Measurements from ENCODE around the gene GGCX. TPM values are rescaled to one million over a fixed set of nuclear protein-coding genes. Genes with fewer than 3 reads are reported as not detected.

The GGCX gene
- total RNA-seq, 1 experiment from 2014 or later: 66.2 TPM

DNA sequence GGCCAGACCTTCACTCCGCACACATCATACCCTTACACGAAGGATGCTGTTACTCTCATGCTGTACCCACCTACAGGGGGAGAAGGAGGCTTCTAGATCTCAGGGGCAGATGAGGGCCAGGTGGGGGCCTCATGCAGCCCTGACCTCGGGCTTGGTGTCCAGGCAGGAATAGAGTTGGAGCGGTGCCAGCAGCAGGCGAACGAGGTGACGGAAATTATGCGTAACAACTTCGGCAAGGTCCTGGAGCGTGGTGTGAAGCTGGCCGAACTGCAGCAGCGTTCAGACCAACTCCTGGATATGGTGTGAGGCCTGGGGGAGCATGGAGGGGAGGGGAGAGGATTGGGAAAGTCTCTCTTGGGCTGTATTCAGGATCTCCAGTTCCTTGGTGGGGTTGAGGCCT lies 30.3 kb upstream of the GGCX start:
- CTCF ChIA-PET: interaction anchor here (0.6 kb wide), 1 partner anchor 273 kb away, joined by 3 read pairs; no protein-coding TSS in a partner anchor
- Mint-ChIP-seq H3K27ac (ENCODE audit: unreplicated experiment) (no peak overlapping the region), H3K4me1 (ENCODE audit: low read depth, unreplicated experiment) (peaks cover 18% of the 10 kb centered on the region), H3K4me3 (ENCODE audit: low read depth, unreplicated experiment) (no peak overlapping the region), H3K27me3 (ENCODE audit: unreplicated experiment) (no peaks in the 10 kb centered on the region), H3K36me3 (ENCODE audit: insufficient read depth, unreplicated experiment) (peaks cover 24% of the 10 kb centered on the region), H3K9me3 (ENCODE audit: low read depth, unreplicated experiment) (no peaks in the 10 kb centered on the region)
- intact Hi-C loops (cut with micrococcal nuclease; ENCODE audit: unreplicated experiment): no loop called here
- BruUV-seq (replicated peaks): no TSS peak
- TF ChIP-seq, protein P1, sequence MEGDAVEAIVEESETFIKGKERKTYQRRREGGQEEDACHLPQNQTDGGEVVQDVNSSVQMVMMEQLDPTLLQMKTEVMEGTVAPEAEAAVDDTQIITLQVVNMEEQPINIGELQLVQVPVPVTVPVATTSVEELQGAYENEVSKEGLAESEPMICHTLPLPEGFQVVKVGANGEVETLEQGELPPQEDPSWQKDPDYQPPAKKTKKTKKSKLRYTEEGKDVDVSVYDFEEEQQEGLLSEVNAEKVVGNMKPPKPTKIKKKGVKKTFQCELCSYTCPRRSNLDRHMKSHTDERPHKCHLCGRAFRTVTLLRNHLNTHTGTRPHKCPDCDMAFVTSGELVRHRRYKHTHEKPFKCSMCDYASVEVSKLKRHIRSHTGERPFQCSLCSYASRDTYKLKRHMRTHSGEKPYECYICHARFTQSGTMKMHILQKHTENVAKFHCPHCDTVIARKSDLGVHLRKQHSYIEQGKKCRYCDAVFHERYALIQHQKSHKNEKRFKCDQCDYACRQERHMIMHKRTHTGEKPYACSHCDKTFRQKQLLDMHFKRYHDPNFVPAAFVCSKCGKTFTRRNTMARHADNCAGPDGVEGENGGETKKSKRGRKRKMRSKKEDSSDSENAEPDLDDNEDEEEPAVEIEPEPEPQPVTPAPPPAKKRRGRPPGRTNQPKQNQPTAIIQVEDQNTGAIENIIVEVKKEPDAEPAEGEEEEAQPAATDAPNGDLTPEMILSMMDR (IDR thresholded peaks at IDR 0.05; ENCODE audit: unreplicated experiment): no peak
- no peak for DNase-seq

DNA sequence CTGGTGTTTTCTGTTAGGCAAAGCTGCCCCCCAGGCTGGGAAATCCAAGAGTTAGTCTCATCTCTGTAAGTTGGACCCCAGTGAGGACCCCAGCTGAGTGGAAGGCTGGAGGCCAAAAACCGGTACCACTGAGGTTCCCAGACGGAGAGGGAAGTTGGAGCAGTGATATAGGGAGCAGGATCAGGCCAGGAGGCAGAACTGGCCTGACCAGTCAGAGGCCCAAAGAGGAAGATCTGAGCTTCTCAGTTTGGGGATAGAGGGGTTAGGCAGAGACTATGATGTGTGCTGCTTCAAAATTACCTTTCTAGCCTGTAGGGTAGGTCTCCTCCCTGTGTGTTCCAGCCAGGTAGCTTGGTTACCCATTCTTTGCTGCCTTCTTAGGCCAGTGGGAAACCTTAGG lies 29.7 kb upstream of the GGCX start:
- intact Hi-C loops (cut with micrococcal nuclease; ENCODE audit: unreplicated experiment): no loop called here
- DNase-seq: no peak
- H3K4me1 Mint-ChIP-seq (ENCODE audit: low read depth, unreplicated experiment): peaks cover 20% of the 10 kb centered on the region
- H3K4me3 Mint-ChIP-seq (ENCODE audit: low read depth, unreplicated experiment): no peak overlapping the region
- H3K9me3 Mint-ChIP-seq (ENCODE audit: low read depth, unreplicated experiment): no peaks in the 10 kb centered on the region
- TF ChIP-seq, protein P1 (IDR thresholded peaks at IDR 0.05; ENCODE audit: unreplicated experiment): no peak
- no TSS peak for BruUV-seq (replicated peaks)
- no peaks in the 10 kb centered on the region for H3K27me3 Mint-ChIP-seq (ENCODE audit: unreplicated experiment)
- CTCF ChIA-PET: interaction anchor here (0.6 kb wide), 1 partner anchor 272 kb away, joined by 3 read pairs; no protein-coding TSS in a partner anchor
- no peak overlapping the region for H3K27ac Mint-ChIP-seq (ENCODE audit: unreplicated experiment)
- peaks cover 19% of the 10 kb centered on the region for H3K36me3 Mint-ChIP-seq (ENCODE audit: insufficient read depth, unreplicated experiment)

DNA sequence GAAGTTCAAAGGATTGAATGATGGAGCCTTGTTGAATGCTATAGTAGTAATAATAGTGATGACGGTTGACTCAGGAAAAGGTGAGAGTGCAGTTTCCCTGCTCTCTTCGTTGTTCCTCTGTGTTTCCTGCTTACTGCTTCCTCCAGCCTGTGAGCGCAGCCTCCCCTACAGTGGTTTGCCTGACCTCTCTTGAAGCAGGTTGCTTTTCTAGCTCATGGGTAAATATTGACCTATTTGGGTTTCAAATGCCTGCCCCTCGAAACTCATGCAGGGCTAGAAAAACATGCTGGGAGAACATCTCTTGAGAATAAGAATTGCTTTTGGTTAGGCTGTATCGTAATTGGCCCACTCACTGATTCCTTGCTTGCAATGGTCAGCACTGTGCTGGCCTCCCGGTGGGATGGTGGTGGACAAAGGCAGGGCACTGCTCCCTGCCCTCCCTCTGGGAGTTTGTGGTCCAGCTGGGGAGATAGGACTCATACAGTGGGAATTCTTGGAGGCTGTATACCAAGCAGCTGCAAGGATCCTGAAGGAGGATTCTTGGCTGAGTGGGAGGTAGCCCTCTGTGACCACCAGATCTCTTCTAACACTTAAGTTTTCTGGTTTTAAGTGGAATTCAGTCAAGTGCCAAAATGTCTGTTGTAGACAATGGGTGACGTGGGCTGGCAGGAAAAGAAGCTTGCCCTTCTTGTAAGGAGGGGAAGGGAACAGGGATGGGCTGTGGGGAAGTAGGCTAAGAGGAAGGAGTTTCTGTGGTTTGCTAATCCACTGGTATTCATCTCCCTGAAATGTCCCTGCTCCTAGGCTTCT lies 28.9 kb upstream of the GGCX start:
- Mint-ChIP-seq H3K4me3 (ENCODE audit: low read depth, unreplicated experiment) (no peak overlapping the region), H3K27ac (ENCODE audit: unreplicated experiment) (no peak overlapping the region), H3K4me1 (ENCODE audit: low read depth, unreplicated experiment) (peaks cover 27% of the 10 kb centered on the region), H3K36me3 (ENCODE audit: insufficient read depth, unreplicated experiment) (peaks cover 11% of the 10 kb centered on the region), H3K9me3 (ENCODE audit: low read depth, unreplicated experiment) (no peaks in the 10 kb centered on the region), H3K27me3 (ENCODE audit: unreplicated experiment) (no peaks in the 10 kb centered on the region)
- CTCF ChIA-PET: no interaction called here
- TF ChIP-seq, protein P1 (IDR thresholded peaks at IDR 0.05; ENCODE audit: unreplicated experiment): no peak
- BruUV-seq (replicated peaks): no TSS peak
- DNase-seq: no peak
- intact Hi-C loops (cut with micrococcal nuclease; ENCODE audit: unreplicated experiment): no loop called here

DNA sequence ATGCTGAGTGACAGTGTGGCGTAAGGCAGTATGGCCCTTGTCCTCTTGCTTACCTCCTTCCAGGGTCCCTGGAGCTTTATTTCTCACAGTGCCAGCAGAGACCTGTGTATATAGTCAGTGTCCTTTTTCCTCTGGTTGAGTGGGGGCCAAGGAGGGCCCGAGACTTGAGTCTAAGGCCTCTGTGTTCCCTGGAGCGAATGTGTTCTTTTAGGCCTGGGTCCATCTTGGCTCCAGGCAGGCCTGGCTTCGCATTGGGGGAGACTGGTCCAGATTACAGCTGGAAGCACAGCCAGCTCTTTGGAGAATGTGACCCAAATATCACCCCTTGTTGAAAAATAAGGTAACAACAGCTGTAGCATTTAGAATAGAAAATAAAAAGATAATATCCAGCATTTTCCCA lies 27.9 kb upstream of the GGCX start:
- no peak overlapping the region for H3K4me3 Mint-ChIP-seq (ENCODE audit: low read depth, unreplicated experiment)
- H3K4me1 Mint-ChIP-seq (ENCODE audit: low read depth, unreplicated experiment): peaks cover 32% of the 10 kb centered on the region
- no TSS peak for BruUV-seq (replicated peaks)
- CTCF ChIA-PET: no interaction called here
- TF ChIP-seq, protein P1 (IDR thresholded peaks at IDR 0.05; ENCODE audit: unreplicated experiment): no peak
- no peaks in the 10 kb centered on the region for H3K27me3 Mint-ChIP-seq (ENCODE audit: unreplicated experiment)
- intact Hi-C loops (cut with micrococcal nuclease; ENCODE audit: unreplicated experiment): no loop called here
- no peaks in the 10 kb centered on the region for H3K9me3 Mint-ChIP-seq (ENCODE audit: low read depth, unreplicated experiment)
- no peak for DNase-seq
- no peak overlapping the region for H3K27ac Mint-ChIP-seq (ENCODE audit: unreplicated experiment)
- peaks cover 1% of the 10 kb centered on the region for H3K36me3 Mint-ChIP-seq (ENCODE audit: insufficient read depth, unreplicated experiment)

Data from Calu3 (cell line).